ENCODE results near the gene POMP. TPM values are rescaled to one million over a fixed set of nuclear protein-coding genes. Genes with fewer than 3 reads are reported as not detected.
A peak's percentile ranks its signal among the peaks of the same experiment; 100 is the strongest.

Gene POMP
- total RNA-seq, 1 donor: 147 TPM

- H3K4me3 ChIP-seq (ENCODE audit: low read depth, low read length): no peak overlapping the region
- no peak for TF ChIP-seq CTCF (IDR thresholded peaks at IDR 0.05; ENCODE audit: insufficient read depth, low read length)
- DNase-seq (ENCODE audit: low read depth): peak; percentile 32
Measured at GRCh38 chr13:28705461-28706083, 46.6 kb downstream of the POMP start.

GRCh38 chr13:28707629-28708427, 48.9 kb downstream of the POMP start:
- no peak overlapping the region for H3K4me3 ChIP-seq (ENCODE audit: low read depth, low read length)
- TF ChIP-seq CTCF (IDR thresholded peaks at IDR 0.05; ENCODE audit: insufficient read depth, low read length): no peak
- DNase-seq (ENCODE audit: low read depth): peak; percentile 78

GRCh38 chr13:28710161-28710560, 51.2 kb downstream of the POMP start:
- TF ChIP-seq CTCF (IDR thresholded peaks at IDR 0.05; ENCODE audit: insufficient read depth, low read length): no peak
- H3K4me3 ChIP-seq (ENCODE audit: low read depth, low read length): no peak overlapping the region
- DNase-seq (ENCODE audit: low read depth): no peak

- no peak for DNase-seq (ENCODE audit: low read depth)
- no peak for TF ChIP-seq CTCF (IDR thresholded peaks at IDR 0.05; ENCODE audit: insufficient read depth, low read length)
- no peak overlapping the region for H3K4me3 ChIP-seq (ENCODE audit: low read depth, low read length)
Measured at GRCh38 chr13:28714651-28715050, 55.7 kb downstream of the POMP start.

GRCh38 chr13:28716511-28716910, 57.6 kb downstream of the POMP start:
- TF ChIP-seq CTCF (IDR thresholded peaks at IDR 0.05; ENCODE audit: insufficient read depth, low read length): no peak
- peak; percentile 73 for DNase-seq (ENCODE audit: low read depth)
- H3K4me3 ChIP-seq (ENCODE audit: low read depth, low read length): no peak overlapping the region

- H3K4me3 ChIP-seq (ENCODE audit: low read depth, low read length): no peak overlapping the region
- DNase-seq (ENCODE audit: low read depth): no peak
- TF ChIP-seq CTCF (IDR thresholded peaks at IDR 0.05; ENCODE audit: insufficient read depth, low read length): no peak
Measured at GRCh38 chr13:28717170-28717569, 58.2 kb downstream of the POMP start.

Data from fibroblast of the aortic adventitia (primary cell).